Fibroblast of lung (primary cell): ENCODE measurements around the gene THOC6. TPM values are rescaled to one million over a fixed set of nuclear protein-coding genes. Genes with fewer than 3 reads are reported as not detected.

Experiments
- DNase-seq, 2 donors: peaks; one replicate each; pipeline versions ENCODE4 v3.0.0 to v3.0.0-alpha.2; 2010; ENCODE audit warnings: low read depth in 2 of 2
- H2AFZ ChIP-seq: 2 replicates; pipeline ENCODE4 v1.5.1; 2012; ENCODE audit warnings: low read length, control low read depth, inconsistent platforms
- H3K27ac ChIP-seq: 2 replicates; pipeline ENCODE4 v1.5.1; 2011; ENCODE audit warnings: low read length, control low read depth; ENCODE audit not compliant: insufficient read depth
- H3K27me3 ChIP-seq: 2 replicates; pipeline ENCODE4 v1.5.1; 2011; ENCODE audit warnings: mild to moderate bottlenecking, low read length; ENCODE audit not compliant: control insufficient read depth, insufficient read depth
- H3K36me3 ChIP-seq: 2 replicates; pipeline ENCODE4 v1.5.1; 2011; ENCODE audit warnings: low read length; ENCODE audit not compliant: control insufficient read depth, insufficient read depth
- H3K4me1 ChIP-seq: 2 replicates; pipeline ENCODE4 v1.5.1; 2011; ENCODE audit warnings: low read length; ENCODE audit not compliant: control insufficient read depth, insufficient read depth; ENCODE audit errors: extremely low read depth
- H3K4me2 ChIP-seq: 2 replicates; pipeline ENCODE4 v1.5.1; 2011; ENCODE audit warnings: low read length, control low read depth; ENCODE audit not compliant: insufficient read depth; ENCODE audit errors: extremely low read depth
- H3K4me3 ChIP-seq, 4 experiments: fragments of 200-600 bp in 1 of 4; sonication (generic) in 1 of 4; replicated peaks in 1 of 4; 2 replicates each; pipeline ENCODE4 v1.5.1; 2011 to 2016; ENCODE audit warnings: low read length in 4 of 4, low read depth in 3 of 4, mild to moderate bottlenecking in 3 of 4, control low read depth in 2 of 4, inconsistent platforms in 1 of 4, mixed read lengths in 1 of 4; ENCODE audit not compliant: insufficient read depth in 1 of 4; ENCODE audit errors: control extremely low read depth in 1 of 4
- H3K79me2 ChIP-seq: 2 replicates; pipeline ENCODE4 v1.5.1; 2012; ENCODE audit warnings: mild to moderate bottlenecking, low read length, inconsistent platforms; ENCODE audit not compliant: control insufficient read depth, insufficient read depth
- H3K9ac ChIP-seq: 2 replicates; pipeline ENCODE4 v1.5.1; 2011; ENCODE audit warnings: mild to moderate bottlenecking, low read length, control low read depth; ENCODE audit not compliant: insufficient read depth
- H3K9me3 ChIP-seq: 2 replicates; pipeline ENCODE4 v1.5.1; 2012; ENCODE audit warnings: low read depth, low read length; ENCODE audit not compliant: control insufficient read depth, insufficient read depth
- H4K20me1 ChIP-seq: 2 replicates; pipeline ENCODE4 v1.5.1; 2011; ENCODE audit warnings: low read length; ENCODE audit not compliant: control insufficient read depth, insufficient read depth; ENCODE audit errors: extremely low read depth
- CTCF ChIP-seq, 2 donors: IDR thresholded peaks in 1 of 2; conservative IDR thresholded peaks in 1 of 2; 1 replicate in 1 of 2; 2 replicates in 1 of 2; pipeline ENCODE4 v1.5.1; 2011 to 2012; ENCODE audit warnings: low read length in 2 of 2, control low read depth in 1 of 2, inconsistent platforms in 1 of 2, low read depth in 1 of 2, mild to moderate bottlenecking in 1 of 2
- EZH2 ChIP-seq: IDR thresholded peaks from 2 replicates; pipeline ENCODE4 v1.5.1; 2012; ENCODE audit warnings: low read length, control low read depth, mild to moderate bottlenecking; ENCODE audit errors: missing control alignments
- polyA plus RNA-seq, 2 donors: library from polyadenylated mRNA; depleted of rRNA in 1 of 2; stranded (reverse) in 1 of 2; unstranded in 1 of 2; fragments of >200 nt; gene quantifications; 2 replicates each; pipeline ENCODE4 v1.2.1, GENCODE V29; 2011 to 2012; ENCODE audit warnings: missing spikeins in 1 of 2
- total RNA-seq: library from RNA; depleted of rRNA; stranded (reverse); fragments of >200 nt; gene quantifications from 2 replicates; pipeline ENCODE4 v1.2.1, GENCODE V29; 2014

The THOC6 gene
- total and polyA plus RNA-seq, 2 donors (not counting 1 experiment from before 2014, with no cell fraction given): 17.6 to 26.6 TPM

- H3K4me3 ChIP-seq: no peak overlapping the region
- no peak overlapping the region for H3K27ac ChIP-seq
- peaks cover 34% of the 10 kb centered on the region for H3K27me3 ChIP-seq
- no peak overlapping the region for H2AFZ ChIP-seq
- H3K9ac ChIP-seq: no peak overlapping the region
- DNase-seq: no peak
- H3K4me2 ChIP-seq: no peak overlapping the region
- H4K20me1 ChIP-seq: no peaks in the 10 kb centered on the region
- no peaks in the 10 kb centered on the region for H3K4me1 ChIP-seq
- H3K79me2 ChIP-seq: no peaks in the 10 kb centered on the region
- no peaks in the 10 kb centered on the region for H3K36me3 ChIP-seq
- TF ChIP-seq CTCF (conservative IDR thresholded peaks at IDR 0.05 in 1 of 2, IDR thresholded peaks at IDR 0.05 in 1 of 2; ENCODE audit: low read depth in 1 of 2, low read length in 2 of 2) (no peak), EZH2 (no peak)
- no peaks in the 10 kb centered on the region for H3K9me3 ChIP-seq
Observed at GRCh38 chr16:3009568-3010390, 14.1 kb upstream of the THOC6 start.

- no peak for DNase-seq
- TF ChIP-seq CTCF (conservative IDR thresholded peaks at IDR 0.05 in 1 of 2, IDR thresholded peaks at IDR 0.05 in 1 of 2; ENCODE audit: low read depth in 1 of 2, low read length in 2 of 2): no peak
- no peak for TF ChIP-seq EZH2
Observed at GRCh38 chr16:3010510-3010909, 13.3 kb upstream of the THOC6 start.

GRCh38 chr16:3012246-3012645, 11.6 kb upstream of the THOC6 start:
- no peaks in the 10 kb centered on the region for H3K9me3 ChIP-seq
- no peak overlapping the region for H3K4me2 ChIP-seq
- peaks cover 34% of the 10 kb centered on the region for H3K27me3 ChIP-seq
- no peak overlapping the region for H3K27ac ChIP-seq
- TF ChIP-seq CTCF (conservative IDR thresholded peaks at IDR 0.05 in 1 of 2, IDR thresholded peaks at IDR 0.05 in 1 of 2; ENCODE audit: low read depth in 1 of 2, low read length in 2 of 2) (no peak), EZH2 (peak; percentile 17)
- H3K79me2 ChIP-seq: no peaks in the 10 kb centered on the region
- no peak overlapping the region for H2AFZ ChIP-seq
- DNase-seq: no peak
- no peaks in the 10 kb centered on the region for H3K4me1 ChIP-seq
- H4K20me1 ChIP-seq: no peaks in the 10 kb centered on the region
- no peak overlapping the region for H3K9ac ChIP-seq
- no peak overlapping the region for H3K4me3 ChIP-seq
- H3K36me3 ChIP-seq: no peaks in the 10 kb centered on the region

More at GRCh38 chr16:3010510-3010909, 13.3 kb upstream of the THOC6 start:
- H3K4me3 ChIP-seq: no peak overlapping the region
- H3K4me1 ChIP-seq: no peaks in the 10 kb centered on the region
- no peak overlapping the region for H2AFZ ChIP-seq
- H3K36me3 ChIP-seq: no peaks in the 10 kb centered on the region
- H3K9ac ChIP-seq: no peak overlapping the region
- no peaks in the 10 kb centered on the region for H4K20me1 ChIP-seq
- no peaks in the 10 kb centered on the region for H3K9me3 ChIP-seq
- H3K79me2 ChIP-seq: no peaks in the 10 kb centered on the region
- peaks cover 34% of the 10 kb centered on the region for H3K27me3 ChIP-seq
- no peak overlapping the region for H3K4me2 ChIP-seq
- no peak overlapping the region for H3K27ac ChIP-seq
